ENCODE results near the gene PEX11A.

PEX11A gene

DNA sequence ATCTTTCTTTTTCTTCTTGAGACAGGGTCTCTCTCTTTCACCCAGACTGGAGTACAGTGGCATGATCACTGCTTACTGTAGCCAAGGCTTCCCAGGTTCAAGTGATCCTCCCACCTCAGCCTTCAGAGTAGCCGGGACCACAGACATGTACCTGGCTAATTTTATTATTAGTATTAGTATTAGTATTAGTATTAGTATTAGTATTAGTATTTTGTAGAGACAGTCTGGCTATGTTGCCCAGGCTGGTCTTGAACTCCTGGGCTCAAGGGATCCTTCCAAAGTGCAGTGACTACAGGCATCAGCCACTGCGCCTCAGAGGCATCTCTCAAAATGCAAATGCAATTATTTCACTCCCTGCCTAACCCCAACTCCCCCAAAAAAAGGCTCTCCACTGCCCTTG, 37.0 kb downstream of the PEX11A start:
- DNase-seq (ENCODE audit: low spot score) = no peak
- TF ChIP-seq, protein P1, sequence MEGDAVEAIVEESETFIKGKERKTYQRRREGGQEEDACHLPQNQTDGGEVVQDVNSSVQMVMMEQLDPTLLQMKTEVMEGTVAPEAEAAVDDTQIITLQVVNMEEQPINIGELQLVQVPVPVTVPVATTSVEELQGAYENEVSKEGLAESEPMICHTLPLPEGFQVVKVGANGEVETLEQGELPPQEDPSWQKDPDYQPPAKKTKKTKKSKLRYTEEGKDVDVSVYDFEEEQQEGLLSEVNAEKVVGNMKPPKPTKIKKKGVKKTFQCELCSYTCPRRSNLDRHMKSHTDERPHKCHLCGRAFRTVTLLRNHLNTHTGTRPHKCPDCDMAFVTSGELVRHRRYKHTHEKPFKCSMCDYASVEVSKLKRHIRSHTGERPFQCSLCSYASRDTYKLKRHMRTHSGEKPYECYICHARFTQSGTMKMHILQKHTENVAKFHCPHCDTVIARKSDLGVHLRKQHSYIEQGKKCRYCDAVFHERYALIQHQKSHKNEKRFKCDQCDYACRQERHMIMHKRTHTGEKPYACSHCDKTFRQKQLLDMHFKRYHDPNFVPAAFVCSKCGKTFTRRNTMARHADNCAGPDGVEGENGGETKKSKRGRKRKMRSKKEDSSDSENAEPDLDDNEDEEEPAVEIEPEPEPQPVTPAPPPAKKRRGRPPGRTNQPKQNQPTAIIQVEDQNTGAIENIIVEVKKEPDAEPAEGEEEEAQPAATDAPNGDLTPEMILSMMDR (IDR thresholded peaks at IDR 0.05; ENCODE audit: borderline replicate concordance, control extremely low read depth, extremely low read depth, insufficient read depth, missing control alignments) = no peak
- in situ Hi-C loops (cut with MboI; ENCODE audit: low sequenced_read_pairs, unreplicated experiment) = no loop called here

DNA sequence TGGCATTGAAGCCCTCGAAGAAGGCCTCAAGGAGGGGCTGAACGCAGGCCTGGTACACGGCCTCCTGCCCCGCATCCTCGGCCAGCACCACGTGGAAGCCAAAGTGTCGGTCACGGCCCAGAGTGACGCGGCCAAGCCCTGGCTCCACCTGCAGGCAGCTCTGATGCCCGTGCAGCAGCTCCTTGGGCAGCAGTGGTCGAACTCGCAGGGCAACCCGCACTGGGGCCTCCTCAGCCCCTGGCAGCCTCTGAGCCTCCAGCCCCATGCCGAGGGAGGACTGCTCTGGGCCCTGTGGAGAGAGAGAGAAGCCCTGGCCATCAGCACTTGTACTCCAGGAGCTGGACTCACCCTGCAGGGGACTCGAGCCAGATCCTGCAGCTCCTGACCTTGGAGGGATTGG, 37.9 kb downstream of the PEX11A start:
- in situ Hi-C loops (cut with MboI; ENCODE audit: low sequenced_read_pairs, unreplicated experiment) = no loop called here
- DNase-seq (ENCODE audit: low spot score) = no peak
- TF ChIP-seq, protein P1 (IDR thresholded peaks at IDR 0.05; ENCODE audit: borderline replicate concordance, control extremely low read depth, extremely low read depth, insufficient read depth, missing control alignments) = no peak

DNA sequence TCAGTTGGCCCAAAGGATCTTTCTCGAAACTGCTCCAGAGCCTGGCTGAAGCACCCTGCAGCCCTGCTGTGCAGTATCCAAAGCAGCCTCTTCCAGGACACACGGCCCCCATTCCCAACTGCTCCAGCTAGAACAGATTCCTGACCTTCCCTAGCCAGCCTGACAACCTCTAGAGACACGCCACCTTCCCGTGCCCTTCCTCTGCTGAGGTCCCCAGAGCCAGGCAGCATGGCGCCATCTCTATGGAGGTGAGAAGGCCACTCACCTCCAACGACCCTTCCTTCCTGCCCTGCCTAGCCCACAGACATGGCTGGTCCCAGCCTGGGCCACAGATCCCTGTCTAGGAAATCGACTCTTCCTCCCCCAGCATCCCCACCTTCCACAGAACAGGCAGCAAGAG, 38.4 kb downstream of the PEX11A start:
- in situ Hi-C loops (cut with MboI; ENCODE audit: low sequenced_read_pairs, unreplicated experiment) = no loop called here
- TF ChIP-seq, protein P1 (IDR thresholded peaks at IDR 0.05; ENCODE audit: borderline replicate concordance, control extremely low read depth, extremely low read depth, insufficient read depth, missing control alignments) = no peak
- DNase-seq (ENCODE audit: low spot score) = no peak

DNA sequence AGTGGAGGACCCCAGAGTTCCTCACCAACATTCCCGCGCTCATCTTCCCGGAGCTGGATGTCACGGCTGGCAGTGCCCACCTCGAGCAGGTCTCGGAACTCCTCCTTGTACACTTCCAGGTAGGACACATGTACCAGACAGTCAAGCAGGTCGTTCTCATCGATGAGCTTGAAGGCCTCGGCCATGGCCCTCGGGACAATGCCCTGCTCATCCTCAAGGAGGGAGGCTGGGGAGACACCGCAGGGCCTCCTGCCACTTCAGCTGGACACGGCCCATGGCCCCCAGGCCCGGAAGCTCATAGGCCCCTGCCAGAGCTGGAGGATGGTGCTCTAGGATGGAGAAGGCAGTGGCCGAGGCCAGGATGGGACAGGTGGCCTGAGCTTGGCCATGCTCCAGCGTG, 40.8 kb downstream of the PEX11A start:
- in situ Hi-C loops (cut with MboI; ENCODE audit: low sequenced_read_pairs, unreplicated experiment) = no loop called here
- no peak for DNase-seq (ENCODE audit: low spot score)
- TF ChIP-seq, protein P1 (IDR thresholded peaks at IDR 0.05; ENCODE audit: borderline replicate concordance, control extremely low read depth, extremely low read depth, insufficient read depth, missing control alignments) = no peak

DNA sequence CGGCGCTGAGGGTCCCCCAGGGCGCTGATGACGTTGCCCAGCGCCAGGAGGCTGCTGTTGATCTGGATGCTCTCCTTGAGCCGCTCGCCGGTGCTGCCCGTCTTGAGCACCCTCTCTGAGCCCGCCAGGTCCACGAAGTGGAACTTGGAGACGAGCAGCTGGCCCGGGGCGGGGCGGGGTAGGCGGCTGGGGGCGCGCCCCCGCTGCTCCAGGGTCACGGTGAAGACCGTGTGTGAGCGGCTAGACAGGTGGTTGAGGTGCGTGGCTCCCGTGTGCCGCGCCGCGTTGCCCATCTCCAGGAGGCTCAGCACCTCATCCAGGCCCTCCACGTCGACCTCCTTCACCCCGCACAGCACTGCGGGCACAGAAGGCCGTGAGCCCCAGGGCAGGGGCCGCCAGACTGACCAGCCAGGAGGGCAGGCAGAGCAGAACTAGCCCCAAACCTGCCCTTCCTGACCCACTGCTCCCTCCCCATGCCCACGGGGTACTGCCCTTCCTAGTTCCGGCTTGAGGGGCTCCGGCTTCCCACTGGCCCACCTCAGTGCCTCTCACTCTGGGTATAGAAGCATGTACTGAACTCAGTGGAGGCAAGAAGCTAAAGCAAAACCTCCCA, 41.4 kb downstream of the PEX11A start:
- in situ Hi-C loops (cut with MboI; ENCODE audit: low sequenced_read_pairs, unreplicated experiment) = no loop called here
- TF ChIP-seq, protein P1 (IDR thresholded peaks at IDR 0.05; ENCODE audit: borderline replicate concordance, control extremely low read depth, extremely low read depth, insufficient read depth, missing control alignments) = no peak

DNA sequence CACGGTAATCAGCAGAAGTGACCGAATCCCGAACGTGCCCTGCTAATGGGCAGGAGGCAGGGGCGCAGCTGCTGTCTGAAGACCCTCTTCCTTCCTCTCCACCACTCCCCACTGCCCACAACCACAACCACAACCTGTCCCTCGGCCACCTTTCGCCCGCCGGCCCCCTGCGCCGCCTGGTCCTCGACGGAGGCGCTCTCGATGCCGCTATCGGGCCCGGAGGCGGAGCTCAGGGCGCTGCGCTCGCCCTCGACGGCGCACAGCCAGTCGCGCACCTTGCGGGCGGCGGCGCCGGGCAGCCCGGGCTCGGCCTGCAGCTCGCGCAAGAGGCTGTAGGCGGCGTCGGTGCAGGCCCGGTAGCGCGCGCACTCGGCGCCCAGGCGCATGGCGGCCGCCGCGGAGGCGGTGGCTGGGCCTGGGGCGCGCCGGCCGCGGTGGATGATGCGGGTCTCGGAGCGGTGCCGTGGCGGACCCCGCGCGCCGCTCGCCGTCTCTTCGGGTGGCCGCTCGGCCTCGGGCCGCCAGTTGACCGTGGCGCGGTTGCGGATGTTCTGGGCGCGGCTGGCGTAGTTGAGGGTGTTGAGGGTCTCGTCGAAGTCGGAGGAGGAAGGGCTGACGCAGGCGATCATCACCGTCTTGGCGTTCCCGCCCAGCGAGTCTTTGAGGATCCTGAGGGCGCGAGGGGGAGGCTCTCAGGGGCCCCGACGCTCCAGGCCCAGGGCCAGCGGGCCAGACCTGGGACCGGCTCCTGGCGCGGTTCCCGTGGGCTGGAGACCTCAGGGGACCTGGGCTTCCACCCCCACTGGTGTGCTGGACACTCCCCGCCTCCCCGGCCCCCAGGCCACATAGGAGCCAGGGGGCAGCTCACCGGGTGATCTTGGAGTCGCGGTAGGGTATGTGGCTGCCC, 42.2 kb downstream of the PEX11A start:
- in situ Hi-C loops (cut with MboI; ENCODE audit: low sequenced_read_pairs, unreplicated experiment) = no loop called here
- DNase-seq (ENCODE audit: low spot score) = no peak
- TF ChIP-seq, protein P1 (IDR thresholded peaks at IDR 0.05; ENCODE audit: borderline replicate concordance, control extremely low read depth, extremely low read depth, insufficient read depth, missing control alignments) = no peak

More for the DNA sequence above, 41.4 kb downstream of the PEX11A start:
- no peak for DNase-seq (ENCODE audit: low spot score)

Measured in GM13976 (cell line).